ENCODE measurements around the gene EDAR.

DNA sequence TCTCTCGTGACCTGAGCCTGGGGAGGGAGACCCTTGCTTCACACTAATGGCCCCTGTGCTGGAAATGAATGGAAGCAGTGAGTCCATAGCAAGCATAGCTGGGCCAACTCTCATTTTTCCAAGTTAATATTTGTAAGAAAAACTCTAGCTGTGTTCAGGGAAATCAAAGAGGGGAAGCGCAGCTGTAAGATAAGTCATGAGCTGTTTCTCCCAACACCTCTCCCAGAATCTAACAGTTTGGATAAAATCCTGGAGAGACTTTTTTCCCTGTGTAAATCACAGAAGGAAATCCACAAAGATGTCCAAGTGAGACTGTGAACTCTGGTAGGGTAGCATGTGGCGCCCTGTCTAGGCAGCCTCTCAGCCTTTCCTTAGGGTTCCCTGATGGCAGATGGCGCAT, 27.2 kb downstream of the EDAR start:
- TF ChIP-seq, protein P1, sequence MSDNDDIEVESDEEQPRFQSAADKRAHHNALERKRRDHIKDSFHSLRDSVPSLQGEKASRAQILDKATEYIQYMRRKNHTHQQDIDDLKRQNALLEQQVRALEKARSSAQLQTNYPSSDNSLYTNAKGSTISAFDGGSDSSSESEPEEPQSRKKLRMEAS (IDR thresholded peaks at IDR 0.05; ENCODE audit: low read depth) = no peak
- TF ChIP-seq, protein P2, sequence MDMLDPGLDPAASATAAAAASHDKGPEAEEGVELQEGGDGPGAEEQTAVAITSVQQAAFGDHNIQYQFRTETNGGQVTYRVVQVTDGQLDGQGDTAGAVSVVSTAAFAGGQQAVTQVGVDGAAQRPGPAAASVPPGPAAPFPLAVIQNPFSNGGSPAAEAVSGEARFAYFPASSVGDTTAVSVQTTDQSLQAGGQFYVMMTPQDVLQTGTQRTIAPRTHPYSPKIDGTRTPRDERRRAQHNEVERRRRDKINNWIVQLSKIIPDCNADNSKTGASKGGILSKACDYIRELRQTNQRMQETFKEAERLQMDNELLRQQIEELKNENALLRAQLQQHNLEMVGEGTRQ (IDR thresholded peaks at IDR 0.05; ENCODE audit: borderline replicate concordance, low read depth, low read length) = no peak
- TF ChIP-seq SMC3 (IDR thresholded peaks at IDR 0.05; ENCODE audit: low read depth, low read length) = no peak
